NK-92 (cell line): Measurements from ENCODE around the gene MRGPRE.

Experiments used
- DNase-seq: peaks from one replicate; lab custom pipeline; 2025; ENCODE audit not compliant: unreplicated experiment; lab: John Stamatoyannopoulos, UW

Gene MRGPRE

DNA sequence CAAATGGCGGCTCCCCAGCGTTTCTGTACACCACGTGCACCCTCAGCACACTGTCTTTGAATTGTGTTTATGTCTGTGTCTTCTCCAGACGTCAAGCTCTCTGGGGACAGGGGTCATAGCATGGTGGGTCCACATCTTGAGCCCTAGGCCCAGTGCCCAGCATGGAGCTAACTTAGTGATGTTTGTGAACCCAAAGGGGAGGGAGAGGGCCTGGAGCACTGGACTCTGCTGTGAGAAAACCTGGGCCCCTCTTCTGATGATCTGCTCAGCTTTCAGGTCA is 17.9 kb downstream of the MRGPRE start:
- DNase-seq: no peak

DNA sequence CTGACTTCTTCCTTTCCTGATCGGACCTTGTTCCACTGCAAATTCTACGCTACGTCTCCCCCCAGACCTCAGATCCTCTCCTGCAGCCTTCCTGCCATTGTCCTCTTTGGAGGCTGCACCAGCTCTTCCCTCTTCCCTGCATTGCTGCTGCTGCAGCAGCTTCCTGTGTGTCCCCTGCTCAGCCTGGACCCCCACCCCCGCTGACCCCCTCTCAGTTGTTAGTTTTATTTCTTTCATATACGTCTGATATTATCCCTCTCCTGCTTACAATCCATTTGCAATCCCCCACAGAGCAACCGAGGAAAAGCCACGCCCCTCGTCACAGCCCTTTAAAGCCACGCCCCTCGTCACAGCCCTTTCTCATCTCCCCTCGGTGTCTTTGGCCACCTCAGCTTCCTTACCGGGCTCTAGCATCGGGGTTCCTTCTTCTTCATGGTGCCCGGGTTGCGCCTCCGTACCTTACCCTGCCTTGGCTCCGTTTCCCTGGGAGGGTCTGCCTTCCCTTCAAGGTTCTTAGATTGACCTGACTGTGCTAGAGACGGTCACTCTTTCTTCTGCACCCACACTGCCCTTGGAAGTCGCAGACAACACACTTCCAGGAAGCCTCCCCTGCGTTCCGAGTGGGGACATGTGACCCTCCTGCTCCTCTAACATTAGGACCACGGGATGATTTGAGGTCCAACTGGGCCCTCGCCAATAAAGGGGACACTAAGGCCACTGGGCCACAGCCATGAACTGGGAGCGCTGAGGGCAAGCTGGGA is 18.4 kb downstream of the MRGPRE start:
- no peak for DNase-seq

DNA sequence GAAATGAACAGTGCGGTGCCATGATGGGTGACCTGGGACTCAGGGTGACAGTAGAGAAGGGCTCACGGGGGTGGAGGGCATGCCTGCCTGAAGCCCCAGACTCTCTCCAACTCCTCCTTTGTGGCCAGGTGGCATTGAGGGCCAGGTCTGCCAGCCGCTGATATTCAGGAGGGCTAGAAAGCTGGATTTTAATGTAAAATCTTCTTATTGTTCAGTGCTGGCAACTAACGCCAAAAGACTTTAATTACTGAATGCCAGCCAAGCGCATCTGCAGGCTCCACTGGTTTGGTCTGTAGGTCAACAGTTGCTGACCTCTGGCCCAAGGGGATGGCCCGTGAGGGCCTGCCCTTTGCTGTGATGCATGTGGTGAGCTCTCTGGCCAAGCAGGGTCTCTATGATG is 23.9 kb downstream of the MRGPRE start:
- DNase-seq: no peak

DNA sequence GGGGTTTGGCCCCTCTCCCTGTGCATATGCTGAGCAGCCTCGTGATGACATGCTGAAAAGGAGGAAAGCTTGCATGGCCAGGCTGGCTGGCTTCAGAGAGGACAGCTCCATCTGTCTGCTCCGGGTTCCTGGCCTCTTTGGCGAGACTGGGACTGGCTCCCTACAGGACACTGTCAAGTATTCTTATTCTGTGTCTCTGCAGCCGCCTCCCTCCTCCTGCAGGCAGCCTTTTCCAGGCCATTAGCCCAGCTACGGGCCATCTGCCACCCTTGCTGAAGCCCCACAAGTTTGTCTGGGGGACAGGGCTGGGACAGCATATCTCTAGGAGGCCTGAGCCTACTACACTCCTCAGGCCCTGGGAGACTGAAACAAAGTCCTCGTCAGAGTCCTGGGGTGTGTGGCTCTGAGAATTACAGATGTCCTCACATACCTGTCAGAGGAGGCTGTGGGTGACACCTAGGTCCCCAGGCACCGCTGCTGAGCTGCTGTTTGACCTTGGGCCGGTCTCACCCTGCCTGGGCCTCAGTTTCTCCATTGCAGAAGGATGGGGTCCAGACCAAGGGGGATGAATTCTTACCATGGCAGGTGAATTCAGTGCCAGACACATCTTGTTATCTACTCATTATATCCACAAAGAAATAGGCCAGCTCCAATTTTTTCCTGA is 24.6 kb downstream of the MRGPRE start:
- no peak for DNase-seq

DNA sequence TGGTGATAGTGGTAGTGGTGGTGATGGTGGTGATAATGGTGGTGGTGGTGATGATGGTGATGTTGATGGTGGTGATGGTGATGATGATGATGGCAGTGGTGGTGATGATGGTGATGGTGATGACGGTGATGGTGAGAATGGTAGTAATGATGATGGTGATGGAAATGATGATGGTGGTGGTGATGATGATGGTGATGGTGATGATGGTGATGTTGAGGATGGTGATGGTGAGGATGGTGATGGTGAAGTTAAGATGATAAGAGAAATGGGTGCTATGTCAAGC is 25.4 kb downstream of the MRGPRE start:
- DNase-seq: no peak

DNA sequence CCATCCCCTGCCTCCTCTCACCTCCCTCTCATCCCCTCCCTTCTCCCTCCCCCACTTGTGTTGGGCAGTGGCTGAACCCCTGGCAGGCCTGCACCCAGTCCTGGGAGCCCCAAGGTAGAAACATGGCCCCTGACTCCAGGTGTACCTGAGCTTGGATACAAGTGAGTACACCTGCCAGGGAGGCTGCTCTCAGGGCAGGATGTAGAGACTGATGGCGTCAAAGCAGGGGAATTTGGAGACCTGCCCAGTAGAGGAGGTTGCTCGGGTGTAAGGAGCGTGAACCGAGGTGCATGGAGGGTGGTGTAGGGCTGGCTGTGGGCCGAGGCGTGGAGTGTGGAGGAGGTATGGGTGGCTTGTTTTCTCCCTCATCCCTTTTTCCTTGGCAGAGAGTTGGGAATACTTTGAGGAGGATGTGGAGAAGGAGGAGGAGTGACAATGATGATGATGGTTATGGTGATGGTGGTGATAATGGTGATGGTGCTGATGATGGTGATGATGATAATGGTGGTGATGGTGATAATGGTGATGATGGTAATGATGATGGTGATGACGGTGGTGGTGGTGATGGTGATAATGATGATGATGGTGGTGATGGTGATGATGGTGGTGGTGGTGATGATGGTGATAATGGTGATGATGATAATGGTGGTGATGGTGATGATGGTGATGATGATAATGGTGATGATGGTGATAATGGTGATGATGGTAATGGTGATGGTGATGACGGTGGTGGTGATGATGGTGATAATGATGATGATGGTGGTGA is 25.9 kb downstream of the MRGPRE start:
- DNase-seq: no peak

DNA sequence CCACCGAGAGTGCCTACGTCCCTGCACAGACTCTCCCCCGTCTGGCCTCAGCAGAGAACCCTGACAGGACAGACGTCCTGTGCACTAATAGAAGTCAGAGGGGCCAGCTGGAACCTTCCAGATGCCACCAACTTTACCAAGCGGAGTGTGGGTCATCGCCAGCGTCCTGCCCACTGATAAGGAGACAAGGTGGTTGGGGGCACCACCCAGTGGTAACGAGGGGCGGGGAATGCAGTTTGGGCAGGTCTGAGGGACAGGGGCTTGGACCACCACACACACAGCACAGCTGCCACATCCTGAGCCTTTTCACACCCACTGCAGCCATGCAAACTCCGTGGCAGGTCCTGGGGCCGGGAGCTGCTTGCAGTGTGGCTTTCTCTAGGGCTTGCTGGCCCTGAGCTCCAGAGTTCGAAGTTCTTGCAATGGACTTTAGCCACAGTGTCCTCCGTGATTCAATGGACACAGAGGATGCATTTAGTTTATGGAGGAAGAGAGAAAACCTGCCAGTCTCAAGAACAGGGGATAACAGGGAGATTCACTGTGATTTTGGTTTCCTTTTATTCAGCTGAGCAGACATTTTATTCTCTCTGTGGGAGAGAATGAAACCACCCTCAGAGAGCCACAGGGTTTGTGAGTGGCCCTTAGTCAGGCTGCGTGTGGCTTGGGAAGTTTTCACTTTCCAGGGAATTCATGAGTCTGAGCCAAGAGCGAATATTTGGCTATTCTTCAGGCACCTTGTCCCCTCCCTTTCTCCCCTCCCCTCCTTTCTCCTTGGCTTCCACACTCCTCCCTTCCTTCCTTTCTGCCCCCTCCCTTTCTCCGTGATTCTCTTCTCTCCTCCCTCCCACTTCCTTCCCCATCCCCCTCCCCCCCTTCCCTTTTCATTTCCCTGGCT is 26.7 kb downstream of the MRGPRE start:
- no peak for DNase-seq

DNA sequence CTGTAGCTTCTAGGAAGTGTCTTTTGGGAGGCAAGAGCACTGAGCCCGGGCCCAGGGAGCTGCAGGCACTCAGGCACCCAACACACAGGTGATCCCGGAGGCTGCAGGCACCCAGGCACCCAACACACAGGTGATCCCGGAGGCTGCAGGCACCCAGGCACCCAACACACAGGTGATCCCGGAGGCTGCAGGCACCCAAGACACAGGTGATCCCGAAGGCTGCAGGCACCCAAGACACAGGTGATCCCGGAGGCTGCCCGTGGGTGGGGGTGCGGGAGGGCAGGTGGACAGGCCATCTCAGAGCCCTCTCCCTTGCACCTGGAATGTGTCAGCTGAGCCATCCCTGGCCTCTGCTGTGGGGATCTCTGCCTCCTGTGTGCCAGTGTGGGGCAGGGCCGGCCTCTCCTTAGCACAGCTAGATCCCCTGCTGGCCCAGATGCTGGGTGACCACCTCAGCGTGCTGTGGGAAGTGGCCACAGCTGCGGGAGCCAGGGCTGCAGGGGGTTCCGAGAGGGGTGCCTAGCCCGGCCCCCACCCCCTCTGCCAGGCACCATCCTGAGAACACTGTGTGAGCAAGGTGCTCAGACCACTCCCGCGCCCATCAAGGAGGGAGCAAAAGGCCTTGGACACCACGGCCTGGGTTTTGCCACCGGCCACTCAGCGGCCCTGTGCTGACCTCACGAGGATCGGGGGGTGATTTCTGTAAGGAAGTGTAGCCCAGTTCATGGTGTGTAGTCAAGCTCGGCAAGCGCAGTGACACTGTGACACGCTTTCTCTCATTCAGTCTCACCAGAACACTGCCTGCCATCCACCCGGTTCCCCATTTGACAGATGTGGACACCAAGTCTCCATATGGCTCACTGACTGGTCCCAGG is 27.8 kb downstream of the MRGPRE start:
- no peak for DNase-seq

DNA sequence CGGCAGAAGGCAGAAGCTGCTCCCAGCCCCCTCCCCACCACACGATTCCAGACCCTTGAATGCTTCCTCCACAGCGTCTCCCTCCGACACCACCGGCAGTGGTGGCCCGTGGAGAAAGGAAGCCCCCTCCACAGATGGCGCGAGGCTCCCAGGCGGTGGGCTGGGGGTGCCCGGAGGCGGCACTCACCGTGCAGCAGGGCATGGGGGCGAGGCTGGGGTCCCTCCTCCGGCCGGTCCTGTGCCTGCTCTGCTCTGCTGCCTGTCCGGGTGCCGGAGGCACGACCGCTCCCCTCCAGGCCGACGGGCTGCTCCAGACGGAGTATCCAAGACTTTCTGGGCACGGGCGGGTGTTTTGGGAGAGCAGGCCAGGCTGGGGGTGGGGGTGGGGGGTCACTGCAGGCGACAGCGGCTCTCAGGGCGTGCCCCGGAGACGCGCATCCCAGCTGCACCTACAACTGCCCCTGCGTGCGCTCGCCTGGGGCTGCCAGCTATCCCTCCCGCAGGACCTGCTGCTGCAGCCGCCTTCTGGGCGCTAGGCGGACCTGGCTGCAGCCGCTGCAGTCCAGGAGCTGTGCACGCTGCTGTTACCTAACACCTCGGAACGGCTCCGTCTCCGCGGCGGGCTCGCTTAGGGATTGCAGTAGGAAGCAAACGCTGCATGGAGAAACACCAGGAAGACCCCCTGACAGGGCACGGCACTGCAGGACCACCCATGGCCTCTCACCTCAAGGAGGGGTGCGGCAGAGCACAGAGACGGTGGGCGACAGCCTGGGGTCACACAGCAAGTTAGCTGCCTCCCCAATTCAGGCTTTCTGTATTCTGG is 28.8 kb downstream of the MRGPRE start:
- no peak for DNase-seq

DNA sequence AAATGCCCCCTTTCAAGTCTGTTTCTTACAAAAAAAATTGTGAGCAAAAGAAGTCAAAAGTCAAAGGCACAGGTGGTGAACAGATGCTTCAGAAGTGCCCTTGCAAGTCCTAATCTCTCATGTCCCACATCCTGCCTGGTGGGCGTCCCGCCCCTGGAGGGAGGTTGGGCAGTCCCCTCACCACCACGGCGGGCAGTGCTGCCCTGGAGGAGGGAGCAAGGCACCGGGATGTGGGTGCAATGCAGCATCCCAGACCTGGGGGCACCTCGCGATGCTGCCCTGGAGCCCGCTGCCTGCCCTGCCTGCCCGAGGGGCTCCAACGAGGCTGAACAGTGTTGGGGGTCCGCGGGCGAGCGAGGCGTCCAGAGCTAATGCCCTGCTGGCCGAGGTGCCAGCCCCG is 29.5 kb downstream of the MRGPRE start:
- no peak for DNase-seq

DNA sequence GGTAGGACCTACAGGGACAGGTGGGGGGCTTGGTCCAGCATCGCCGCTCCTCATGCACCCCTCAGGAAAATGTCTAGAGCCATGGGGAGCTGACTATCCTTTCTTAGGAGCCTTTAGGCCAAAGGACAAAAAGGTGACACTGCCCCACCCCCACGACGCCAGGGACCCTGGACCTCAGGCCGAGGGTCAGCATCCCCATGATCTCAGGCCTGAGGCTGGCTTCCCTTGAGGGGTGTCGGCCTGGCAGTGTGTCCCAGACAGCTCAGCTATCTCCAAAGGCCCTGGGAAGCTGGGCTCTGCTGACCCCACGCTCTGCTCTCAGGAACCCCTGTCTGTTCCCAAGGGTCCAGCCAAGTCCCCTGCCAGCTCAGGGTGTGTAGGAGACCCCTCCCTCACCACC is 29.9 kb downstream of the MRGPRE start:
- no peak for DNase-seq

DNA sequence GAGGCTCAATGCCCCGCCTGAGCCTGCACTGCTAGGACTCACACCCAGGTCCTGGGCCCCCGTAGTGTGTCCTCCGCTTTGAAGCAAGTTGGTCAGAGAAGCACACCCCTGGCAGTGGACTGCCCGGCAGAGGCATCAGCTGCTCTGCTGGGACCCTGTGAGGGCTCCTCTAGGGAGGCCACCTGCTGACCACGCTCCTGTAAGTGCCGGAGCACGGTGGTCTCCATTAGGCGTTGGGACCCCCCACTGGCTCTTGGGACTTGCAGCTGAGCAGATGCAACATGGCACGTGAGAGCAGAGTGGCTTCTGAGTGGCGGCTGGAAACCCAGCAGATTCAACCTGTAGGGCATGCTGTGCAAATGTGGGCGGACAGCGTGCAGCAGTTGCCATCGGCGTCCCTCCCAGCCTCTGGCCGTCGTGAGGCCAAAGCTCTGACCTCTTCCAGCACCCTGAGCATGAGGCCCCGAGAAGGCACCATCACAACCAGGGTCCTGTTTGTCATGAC is 30.5 kb downstream of the MRGPRE start:
- no peak for DNase-seq

DNA sequence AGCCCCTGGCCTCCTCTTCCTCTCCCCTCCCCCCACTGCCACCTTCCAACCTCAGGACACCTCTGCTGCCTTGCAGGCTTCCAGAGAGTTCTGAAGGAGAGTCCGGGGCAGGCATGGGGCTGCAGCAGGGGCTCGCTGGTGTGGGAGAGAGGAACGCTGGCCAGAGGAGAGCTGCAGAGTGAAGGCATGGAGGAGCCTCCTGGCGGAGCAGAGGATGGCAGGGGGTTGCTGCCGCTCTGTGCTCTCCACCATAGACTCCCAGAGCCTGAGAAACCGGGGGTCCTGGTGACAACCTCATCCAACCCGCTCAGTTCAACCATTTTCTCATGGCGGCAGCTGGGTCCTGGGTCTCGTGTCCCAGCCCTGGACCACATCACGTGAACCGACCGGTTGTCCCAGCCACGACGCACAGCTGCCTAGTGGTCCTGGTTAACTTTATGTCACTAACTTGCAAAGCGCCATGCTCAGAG is 31.1 kb downstream of the MRGPRE start:
- no peak for DNase-seq

DNA sequence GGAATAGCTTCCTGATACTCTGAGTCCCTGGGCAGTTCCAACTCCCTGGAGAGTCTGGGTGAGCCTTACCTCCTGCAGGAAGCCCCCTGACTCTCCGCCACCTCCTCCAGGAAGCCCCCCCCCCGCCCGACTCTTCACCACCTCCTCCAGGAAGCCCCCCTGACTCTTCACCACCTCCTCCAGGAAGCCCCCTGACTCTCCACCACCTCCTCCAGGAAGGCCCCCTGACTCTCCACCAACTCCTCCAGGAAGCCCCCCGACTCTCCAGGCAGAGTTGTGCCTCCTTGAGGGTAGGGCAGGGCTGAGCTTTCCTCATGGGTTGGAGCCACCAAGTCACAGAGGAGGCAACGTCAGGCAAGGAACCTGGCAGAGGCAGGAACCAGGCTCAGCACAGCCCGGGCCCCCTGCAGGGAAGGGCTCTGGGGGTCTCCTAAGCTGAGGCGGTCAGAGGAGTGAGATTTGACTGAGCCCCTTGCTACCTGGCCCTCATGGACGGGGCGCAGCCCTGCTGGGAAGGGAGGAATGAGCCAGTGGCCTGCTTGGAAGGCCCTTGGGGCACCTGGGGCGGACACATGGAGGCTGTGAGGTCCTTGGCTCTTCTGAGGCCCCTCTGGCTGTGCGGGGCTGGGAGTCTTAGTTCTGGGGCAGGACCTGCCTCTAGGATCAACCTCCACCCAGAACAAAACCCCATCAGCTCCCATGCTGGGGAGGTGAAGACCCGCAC is 31.7 kb downstream of the MRGPRE start:
- DNase-seq: no peak

DNA sequence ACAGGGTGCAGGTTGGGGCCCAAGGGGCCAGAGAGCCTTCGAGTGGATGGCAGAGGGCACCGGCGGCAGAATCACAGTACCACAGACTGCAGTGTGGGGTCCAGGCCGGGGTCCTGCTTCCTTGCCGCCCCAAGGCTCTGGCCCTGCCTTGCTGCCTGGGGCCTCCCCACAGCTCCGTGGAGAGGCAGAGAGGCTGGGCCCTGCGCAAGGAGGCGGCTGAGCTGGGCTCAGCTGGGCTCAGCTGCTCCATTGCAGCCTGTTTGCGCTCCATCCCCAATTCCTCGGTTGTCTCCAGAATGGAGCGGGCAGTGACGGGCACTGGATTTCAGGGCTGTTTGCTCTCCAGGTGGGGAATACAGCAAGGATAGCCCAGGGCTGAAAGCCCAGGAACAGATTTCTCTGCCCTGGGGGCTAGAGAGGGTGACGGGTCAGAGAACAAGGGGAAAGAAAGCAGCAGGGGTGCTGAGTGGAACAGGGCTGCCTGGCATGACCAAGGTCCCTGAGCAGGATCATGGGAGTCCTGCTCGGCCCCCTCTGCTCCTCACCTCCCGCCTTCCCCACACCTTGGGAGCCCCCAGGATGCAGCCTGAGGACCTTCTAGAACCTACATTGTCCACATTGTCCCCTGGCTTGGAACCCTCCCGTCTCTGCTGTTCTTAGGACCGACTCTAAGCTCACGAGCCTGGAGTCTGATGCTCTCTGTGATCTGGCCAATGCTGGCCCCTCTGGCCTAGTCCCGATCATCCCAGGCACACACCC is 32.5 kb downstream of the MRGPRE start:
- DNase-seq: no peak

DNA sequence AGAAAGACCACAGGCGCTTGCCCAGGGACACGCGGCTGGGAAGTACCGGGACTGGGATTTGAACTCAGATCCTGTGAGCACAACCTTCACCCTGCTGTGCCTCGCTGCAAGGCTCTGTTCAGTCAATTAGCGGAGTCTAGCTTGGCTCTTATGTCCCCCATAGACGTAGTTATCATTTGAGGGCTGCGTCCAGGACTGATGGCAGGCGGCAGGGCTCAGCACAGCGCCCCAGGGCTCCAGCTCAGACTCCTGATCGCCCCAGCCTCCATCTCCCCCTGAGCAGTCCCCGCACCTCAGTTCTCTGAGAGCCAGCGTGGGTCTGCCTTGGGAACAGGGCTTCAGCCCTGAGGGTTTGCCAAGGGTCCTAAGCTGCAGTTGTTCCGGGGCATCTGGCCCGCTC is 33.4 kb downstream of the MRGPRE start:
- no peak for DNase-seq

DNA sequence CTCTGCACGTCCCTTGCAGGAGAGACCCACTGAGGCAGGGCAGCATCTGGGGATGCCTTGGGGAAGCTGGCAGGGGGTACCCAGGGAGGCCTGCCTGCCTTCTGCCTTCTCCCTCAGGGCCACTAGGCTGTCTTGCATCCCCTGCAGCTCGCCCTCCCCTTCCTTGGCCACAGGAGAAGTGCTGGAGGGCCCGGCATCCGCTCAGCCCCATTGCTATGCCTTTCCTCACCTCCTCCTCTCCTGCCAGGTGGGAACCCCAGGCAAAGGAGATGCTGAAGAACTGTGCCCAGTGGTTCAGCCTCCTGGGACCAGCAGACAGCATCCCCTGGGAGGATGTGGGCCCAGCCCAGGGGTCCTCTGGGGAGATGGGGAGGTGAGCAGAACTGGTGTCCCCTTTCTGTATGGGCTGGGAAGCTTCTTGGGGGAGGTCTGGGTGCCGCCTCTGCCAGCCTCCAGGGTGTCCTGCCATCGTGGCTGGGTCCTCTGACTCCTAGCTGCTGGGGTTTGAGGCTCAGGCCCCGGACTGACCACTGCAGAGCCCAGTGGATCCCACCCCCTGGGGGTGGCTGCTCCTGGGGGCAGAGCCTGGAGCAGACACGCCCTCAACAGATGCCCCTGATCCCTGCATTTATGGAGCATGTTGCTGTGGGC is 34.2 kb downstream of the MRGPRE start:
- DNase-seq: no peak
